ENCODE results near the gene CCNI2. TPM values are rescaled to one million over a fixed set of nuclear protein-coding genes. Genes with fewer than 3 reads are reported as not detected.

CCNI2 gene
- total and polyA plus RNA-seq, 10 of the 15 experiments (the other 5 are each of a cell fraction or from before 2014, with no cell fraction given): 1.8 to 8.0 (median 3.2) TPM

- ChIA-PET CTCF (interaction anchor here (1.4 to 7.4 kb wide), 12 partner anchors 14 to 245 kb away, joined by 3 to 136 read pairs (median 14); partner anchors contain the start of genes IL4 and KIF3A), SMC1A (ENCODE audit: uncharacterized antibody, unreplicated experiment) (interaction anchor here (0.7 to 11.1 kb wide), 19 partner anchors 11 to 331 kb away, joined by 3 to 129 read pairs (median 6); partner anchors contain the start of genes IL13, IL4, KIF3A and SEPTIN8), RAD21 (ENCODE audit: unreplicated experiment) (interaction anchor here (0.6 to 10.5 kb wide), 20 partner anchors 14 to 352 kb away, joined by 3 to 127 read pairs (median 6); partner anchors contain the start of gene KIF3A), POLR2A (interaction anchor here (0.7 to 9.6 kb wide), 11 partner anchors 14 to 393 kb away, joined by 3 to 56 read pairs (median 7); partner anchors contain the start of genes IL4, KIF3A and SEPTIN8)
- ATAC-seq (peak; percentile 54), DNase-seq (ENCODE audit: low read depth, low spot score) (peak; percentile 64), FAIRE-seq (peak; percentile 27)
- no TSS peak for BruUV-seq (replicated peaks)
- no peaks in the 10 kb centered on the region; the same call in 1 of the 2 replicates for H3K79me2 ChIP-seq (ENCODE audit: control insufficient read depth, insufficient read depth, low read length)
- peak overlapping the region; percentile 32; the same call in 1 of the 2 replicates for H3K27ac ChIP-seq (ENCODE audit: control insufficient read depth, insufficient read depth)
- in situ Hi-C loops (cut with MboI): no loop called here
- H2AFZ ChIP-seq (ENCODE audit: control insufficient read depth, low read depth, low read length): no peak overlapping the region
- H3K9ac ChIP-seq (ENCODE audit: control insufficient read depth, insufficient read depth, low read length): no peak overlapping the region
- H3K4me2 ChIP-seq (ENCODE audit: control insufficient read depth, insufficient read depth): peak overlapping the region; percentile 65
- peaks cover 25% of the 10 kb centered on the region for H3K4me1 ChIP-seq (ENCODE audit: control insufficient read depth, insufficient read depth, low read length)
- no peak overlapping the region for H3K4me3 ChIP-seq
- under 1% methylated on average over 7 of the region's 7 CpGs for WGBS (ENCODE audit: insufficient coverage, insufficient replicate concordance, low lambda C conversion rate, missing lambda C conversion rate)
- H3K9me3 ChIP-seq (replicated peaks; ENCODE audit: control insufficient read depth, insufficient read depth, low read length): no peaks in the 10 kb centered on the region; the same call in 2 of the 3 replicates
- no peaks in the 10 kb centered on the region for H4K20me1 ChIP-seq (ENCODE audit: control insufficient read depth, insufficient read depth)
- H3K36me3 ChIP-seq (ENCODE audit: control insufficient read depth in 2 of 2, insufficient read depth in 2 of 2, low read length in 1 of 2): no peaks in the 10 kb centered on the region
- intact Hi-C loops (cut with micrococcal nuclease; ENCODE audit: unreplicated experiment): loop anchor here (2.0 to 5.0 kb wide), 3 partner anchors 69 to 224 kb away; no protein-coding TSS in a partner anchor
- no peaks in the 10 kb centered on the region for H3K27me3 ChIP-seq (replicated peaks in 1 of 2; ENCODE audit: control insufficient read depth in 2 of 2, insufficient read depth in 2 of 2, low read length in 1 of 2)
- TF ChIP-seq ZNF274 (IDR thresholded peaks at IDR 0.05; ENCODE audit: insufficient read depth, insufficient read length) (no peak), BHLHE40 (IDR thresholded peaks at IDR 0.05; ENCODE audit: borderline replicate concordance in 1 of 2, low read depth in 2 of 2, low read length in 1 of 2) (0 out of 4 replicates have a peak, but pooled peaks of 1 of the 2 experiments have one; percentile 26), FOXM1 (IDR thresholded peaks at IDR 0.05; ENCODE audit: low read depth, low read length) (peak; percentile 52; the same call in 1 of the 2 replicates), RUNX3 (IDR thresholded peaks at IDR 0.05; ENCODE audit: low read length) (peak; percentile 53), CHD2 (IDR thresholded peaks at IDR 0.05; ENCODE audit: borderline replicate concordance, low read depth, low read length) (peak; percentile 39; the same call in 1 of the 2 replicates), IRF4 (IDR thresholded peaks at IDR 0.05; ENCODE audit: low read depth, low read length) (0 out of 2 replicates have a peak, but pooled peaks have one; percentile 42), ZNF687 (IDR thresholded peaks at IDR 0.05) (peak; percentile 71; the same call in 1 of the 2 replicates), RELA (IDR thresholded peaks at IDR 0.05; ENCODE audit: borderline replicate concordance, partially characterized antibody) (peak; percentile 94), IKZF1 (conservative IDR thresholded peaks at IDR 0.05) (peak; percentile 79), USF1 (IDR thresholded peaks at IDR 0.05; ENCODE audit: borderline replicate concordance, extremely low read length, insufficient read depth, low read depth, low read length) (no peak), SMAD1 (IDR thresholded peaks at IDR 0.05; ENCODE audit: low read depth, partially characterized antibody) (peak; percentile 33), MLLT1 (IDR thresholded peaks at IDR 0.05) (peak; percentile 93), RELB (IDR thresholded peaks at IDR 0.05; ENCODE audit: low read depth) (peak; percentile 98), ETV6 (conservative IDR thresholded peaks at IDR 0.05 in 1 of 2, IDR thresholded peaks at IDR 0.05 in 1 of 2; ENCODE audit: borderline replicate concordance in 1 of 2, low read depth in 1 of 2) (no peak)
These were observed 4.2 kb downstream of the CCNI2 start for GRCh38 chr5:132751444-132751843.
